HG03175 (cell line): ENCODE results near the gene EDN2.

Experiments used
- ATAC-seq: cut with Tn5 transposase; IDR thresholded peaks from one replicate; pipeline ENCODE4 v1.9.1; 2021; ENCODE audit warnings: mild to moderate bottlenecking, moderate library complexity; ENCODE audit not compliant: unreplicated experiment

The EDN2 gene

GRCh38 chr1:41500378-41500777 lies 15.9 kb upstream of the EDN2 start:
- no peak for ATAC-seq

DNA sequence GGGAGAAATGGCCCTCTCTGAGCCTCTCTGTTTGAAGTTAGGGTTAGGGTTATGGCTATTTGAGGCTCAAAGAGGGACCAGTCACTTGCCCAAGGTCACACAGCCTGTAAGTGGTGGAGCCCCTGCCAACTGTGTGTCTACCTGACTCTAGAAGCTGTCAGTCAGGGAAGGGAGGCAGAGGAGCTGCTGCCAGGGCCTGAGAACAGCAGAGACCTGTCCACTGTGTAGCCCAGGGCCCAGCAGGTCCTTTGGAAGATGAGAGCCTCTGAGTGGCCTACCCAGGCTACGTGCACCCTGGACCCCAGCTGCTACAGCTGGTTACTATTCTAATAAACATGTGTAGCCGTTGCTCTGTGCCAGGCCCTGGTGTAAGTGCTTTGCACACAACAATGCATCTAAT lies 15.1 kb upstream of the EDN2 start:
- no peak for ATAC-seq

DNA sequence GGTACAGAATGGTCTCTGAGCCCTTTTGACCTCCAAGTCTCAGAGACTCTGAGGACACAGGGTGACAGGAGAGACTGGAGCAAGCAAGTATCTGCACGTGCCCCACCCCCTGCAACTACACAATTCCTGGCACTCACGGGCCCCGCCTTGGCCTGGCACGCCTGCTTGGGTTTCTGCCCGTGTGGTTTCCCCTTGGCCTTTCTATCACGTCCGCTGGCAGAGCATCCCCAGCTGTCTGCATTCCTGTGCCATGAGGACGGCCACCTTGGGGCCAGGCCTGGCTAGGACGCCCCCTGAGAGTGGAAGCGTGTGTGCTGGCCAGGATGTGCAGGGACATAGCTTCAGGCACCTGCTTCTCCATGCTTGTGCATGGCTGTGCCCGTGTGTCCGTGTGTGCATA lies 14.3 kb upstream of the EDN2 start:
- ATAC-seq, result no peak

- no peak for ATAC-seq
Measured at GRCh38 chr1:41498391-41498790, 13.9 kb upstream of the EDN2 start.

- ATAC-seq, result no peak
Measured at GRCh38 chr1:41497461-41498030, 13.1 kb upstream of the EDN2 start.

DNA sequence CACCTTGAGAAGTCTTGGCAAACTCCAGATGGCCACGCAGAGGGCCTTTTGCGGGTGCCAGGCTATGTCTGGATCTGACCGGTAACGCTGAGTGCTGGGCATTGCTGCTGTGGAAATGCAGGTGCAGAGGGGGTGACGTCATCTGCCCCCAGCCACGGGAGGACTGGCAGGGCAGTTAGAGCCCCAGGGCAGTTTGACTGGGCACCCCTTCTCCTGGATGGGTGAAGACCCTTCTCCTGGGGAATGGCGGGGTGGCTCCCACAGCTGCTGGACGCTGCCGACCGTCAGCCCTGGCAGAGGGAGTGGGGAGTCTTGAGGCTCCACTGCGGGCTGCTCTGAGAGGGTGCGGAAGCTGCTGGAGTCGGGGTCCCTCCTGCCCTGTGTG lies 12.6 kb upstream of the EDN2 start:
- ATAC-seq, result no peak

GRCh38 chr1:41496080-41497055 lies 11.9 kb upstream of the EDN2 start:
- ATAC-seq, result no peak

- ATAC-seq, result no peak
Measured at GRCh38 chr1:41495210-41495948, 10.9 kb upstream of the EDN2 start.

- no peak for ATAC-seq
Measured at GRCh38 chr1:41494351-41495209, 10.1 kb upstream of the EDN2 start.

DNA sequence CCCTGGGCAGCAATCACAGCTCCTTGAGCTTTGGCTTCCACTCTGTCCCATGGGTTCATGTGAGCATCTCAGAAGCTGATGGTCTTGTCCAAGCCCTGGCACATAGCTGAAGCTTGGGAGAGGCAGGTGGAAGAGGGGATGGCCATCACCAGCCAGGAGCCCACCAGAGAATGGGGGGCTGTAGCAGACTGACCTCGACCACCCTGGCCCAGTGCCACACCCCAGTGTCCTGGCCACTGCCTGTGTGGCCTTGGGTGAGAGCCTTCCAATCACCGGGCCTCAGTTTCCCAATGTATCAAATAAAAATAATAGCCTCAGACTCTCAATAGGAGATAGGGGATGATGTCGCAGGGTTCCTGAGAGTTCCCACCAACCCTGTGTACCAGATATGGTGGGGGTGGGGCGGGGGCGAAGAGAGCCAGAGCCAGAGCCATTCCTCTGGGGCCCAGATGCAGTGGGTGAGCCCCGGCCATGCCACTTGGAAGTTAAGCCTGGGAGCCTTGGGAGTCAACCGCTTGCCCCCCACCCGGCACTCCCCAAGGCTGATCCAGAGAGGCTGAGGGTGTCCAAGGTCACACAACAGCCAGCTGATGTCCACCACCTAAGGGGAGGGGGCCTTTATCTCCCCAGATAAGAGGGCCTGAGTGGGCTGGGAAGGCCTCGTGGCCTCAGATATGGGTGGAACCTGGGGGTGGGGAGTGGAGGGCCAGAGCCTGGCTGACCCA lies 9.3 kb upstream of the EDN2 start:
- ATAC-seq, result no peak

- no peak for ATAC-seq
Measured at GRCh38 chr1:41493117-41493536, 8.6 kb upstream of the EDN2 start.

- no peak for ATAC-seq
Measured at GRCh38 chr1:41492341-41492848, 7.9 kb upstream of the EDN2 start.

- no peak for ATAC-seq
Measured at GRCh38 chr1:41490911-41491310, 6.4 kb upstream of the EDN2 start.

DNA sequence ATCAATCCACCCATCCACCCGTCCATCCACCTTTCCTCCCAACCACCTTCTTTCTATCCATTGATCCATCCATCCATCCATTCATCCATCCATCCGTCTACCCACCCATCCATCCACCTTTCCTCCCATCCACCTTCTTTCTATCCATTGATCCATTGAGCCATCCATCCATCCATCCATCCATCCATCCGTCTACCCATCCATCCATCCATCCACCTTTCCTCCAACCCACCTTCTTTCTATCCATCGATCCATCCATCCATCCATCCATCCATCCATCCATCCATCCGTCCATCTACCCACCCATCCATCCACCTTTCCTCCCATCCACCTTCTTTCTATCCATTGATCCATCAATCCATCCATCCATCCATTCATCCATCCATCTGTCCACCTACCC lies 5.1 kb upstream of the EDN2 start:
- no peak for ATAC-seq

DNA sequence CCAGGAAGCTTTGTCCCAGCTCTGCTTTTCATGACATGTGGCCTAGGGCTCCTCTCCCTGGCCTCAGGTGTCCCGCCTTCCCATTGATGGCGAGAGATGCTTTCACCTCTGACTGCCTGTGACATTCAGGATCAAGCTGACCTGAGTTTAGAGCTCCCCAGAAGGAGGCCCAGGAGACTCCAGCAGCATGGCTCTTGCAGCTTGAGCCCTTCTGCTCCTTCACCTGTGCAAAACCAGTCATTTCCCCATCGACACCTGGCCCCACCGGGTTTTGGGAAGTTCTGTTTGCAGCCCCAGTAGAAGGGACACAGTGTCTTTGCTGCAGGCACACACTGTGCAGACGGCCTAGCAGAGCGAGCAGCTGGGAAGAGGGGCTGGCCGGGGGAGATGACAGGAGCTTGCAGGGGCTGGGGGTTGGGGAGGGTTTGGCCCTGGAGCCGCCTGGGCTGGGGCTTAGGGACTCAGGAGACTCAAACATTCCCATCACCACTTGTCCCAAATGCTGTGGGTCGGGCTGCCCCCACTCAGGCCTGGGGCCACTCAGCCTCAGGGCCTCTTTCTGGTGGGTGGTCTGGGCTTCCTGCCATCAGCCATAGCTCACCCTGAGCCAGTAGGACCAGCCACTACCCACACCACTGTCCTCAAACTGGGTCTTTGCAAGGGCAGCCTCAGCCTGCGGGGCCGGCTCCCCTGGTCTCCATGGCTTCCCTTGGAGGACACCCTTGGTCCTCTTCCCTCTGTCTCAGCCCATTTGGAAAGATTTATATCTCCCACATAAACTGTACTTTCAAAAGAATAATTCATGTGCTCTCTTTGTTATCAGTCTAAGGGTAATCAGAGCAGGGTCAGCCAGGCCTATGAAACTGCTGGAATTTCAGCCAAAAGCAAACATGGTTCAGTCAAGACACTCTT lies 3.8 kb upstream of the EDN2 start:
- ATAC-seq, result no peak

- no peak for ATAC-seq
Measured at GRCh38 chr1:41487126-41488039, 2.9 kb upstream of the EDN2 start.

- no peak for ATAC-seq
Measured at GRCh38 chr1:41486371-41487125, 2.1 kb upstream of the EDN2 start.
